GM12878 (cell line): Measurements from ENCODE around the gene RIMS3. TPM values are rescaled to one million over a fixed set of nuclear protein-coding genes. Genes with fewer than 3 reads are reported as not detected.

Experiments used
- ATAC-seq: fragments of 200-7000 bp; cut with Tn5 transposase; 3 replicates; pipeline ENCODE4 v1.9.1; 2020; ENCODE audit warnings: mild to moderate bottlenecking, moderate library complexity
- BruUV-seq: library from RNA; stranded (reverse); fragments of 400-500 nt; replicated peaks from 2 replicates; lab custom pipeline; 2021; lab: Mats Ljungman, UMichigan
- CTCF ChIA-PET: fragments of 300-600 bp; sonication (Branson Sonifier 250); formaldehyde crosslinking; extraction: SDS; loops from one replicate; lab custom pipeline; 2021; ENCODE audit warnings: inconsistent platforms; lab: Yijun Ruan, JAX
- POLR2A ChIA-PET: fragments of 350-600 bp; formaldehyde crosslinking; extraction: SDS; loops from one replicate; lab custom pipeline; 2021; ENCODE audit warnings: inconsistent platforms; lab: Charles Lee
- RAD21 ChIA-PET: fragments of 300-600 bp; sonication (Branson Sonifier 250); formaldehyde crosslinking; loops from one replicate; lab custom pipeline; 2023; ENCODE audit warnings: antibody characterized with exemption; ENCODE audit not compliant: unreplicated experiment; lab: Charles Lee
- SMC1A ChIA-PET: fragments of 300-600 bp; sonication (Branson Sonifier 250); formaldehyde crosslinking; loops from one replicate; lab custom pipeline; 2023; ENCODE audit not compliant: unreplicated experiment, uncharacterized antibody; lab: Charles Lee
- DNase-seq: peaks from one replicate; pipeline ENCODE4 v3.0.0-alpha.2; 2011; ENCODE audit warnings: low read depth, low spot score
- FAIRE-seq: peaks from 3 replicates; lab custom pipeline; 2011; peaks lifted over from hg19 to GRCh38; lab: Jason Lieb, UNC
- H2AFZ ChIP-seq: 2 replicates; pipeline ENCODE4 v1.6.0; 2011; ENCODE audit warnings: low read depth, low read length, control low read depth; ENCODE audit not compliant: control insufficient read depth
- H3K27ac ChIP-seq: 2 replicates; pipeline ENCODE4 v1.5.1; 2011; ENCODE audit warnings: control low read depth; ENCODE audit not compliant: control insufficient read depth, insufficient read depth
- H3K27me3 ChIP-seq, 2 experiments: replicated peaks in 1 of 2; 2 replicates each; pipeline versions ENCODE4 v1.6.0 to v1.6.1; 2011; ENCODE audit warnings: low read length in 1 of 2; ENCODE audit not compliant: control insufficient read depth in 2 of 2, insufficient read depth in 2 of 2
- H3K36me3 ChIP-seq, 2 experiments: 2 replicates each; pipeline ENCODE4 v1.5.1; 2011; ENCODE audit warnings: low read length in 1 of 2; ENCODE audit not compliant: control insufficient read depth in 2 of 2, insufficient read depth in 2 of 2
- H3K4me1 ChIP-seq: 2 replicates; pipeline ENCODE4 v1.6.1; 2011; ENCODE audit warnings: mild to moderate bottlenecking, low read length, moderate library complexity, mixed read lengths; ENCODE audit not compliant: control insufficient read depth, insufficient read depth
- H3K4me2 ChIP-seq: 2 replicates; pipeline ENCODE4 v1.6.0; 2011; ENCODE audit warnings: control low read depth; ENCODE audit not compliant: control insufficient read depth, insufficient read depth
- H3K4me3 ChIP-seq: fragments of 200-600 bp; sonication (generic); 2 replicates; pipeline ENCODE4 v1.5.1; 2016
- H3K79me2 ChIP-seq: 2 replicates; pipeline ENCODE4 v1.6.0; 2011; ENCODE audit warnings: low read length; ENCODE audit not compliant: control insufficient read depth, insufficient read depth
- H3K9ac ChIP-seq: 2 replicates; pipeline ENCODE4 v1.8.0; 2011; ENCODE audit warnings: low read length, control low read depth, mixed read lengths; ENCODE audit not compliant: control insufficient read depth, insufficient read depth
- H3K9me3 ChIP-seq: replicated peaks from 3 replicates; pipeline ENCODE4 v1.5.1; 2011; ENCODE audit warnings: mild to moderate bottlenecking, low read length; ENCODE audit not compliant: control insufficient read depth, insufficient read depth
- H4K20me1 ChIP-seq: 2 replicates; pipeline ENCODE4 v1.6.0; 2011; ENCODE audit not compliant: control insufficient read depth, insufficient read depth
- CHD1 ChIP-seq: IDR thresholded peaks from 2 replicates; pipeline ENCODE4 v1.6.1; 2012; ENCODE audit warnings: low read depth, low read length, improper control_type of control experiment
- CTCF ChIP-seq, 3 experiments: IDR thresholded peaks in 2 of 3; conservative IDR thresholded peaks in 1 of 3; 2 replicates each; pipeline ENCODE4 v1.5.1; 2011; ENCODE audit warnings: low read depth in 3 of 3, low read length in 3 of 3, mild to moderate bottlenecking in 3 of 3, control low read depth in 2 of 3, moderate library complexity in 2 of 3, inconsistent platforms in 1 of 3, mixed read lengths in 1 of 3; ENCODE audit not compliant: control insufficient read depth in 2 of 3, insufficient read depth in 1 of 3; ENCODE audit errors: extremely low read depth in 1 of 3
- MXI1 ChIP-seq: fragments of 150-350 bp; IDR thresholded peaks from 2 replicates; pipeline ENCODE4 v1.6.1; 2011; ENCODE audit warnings: low read depth, mild to moderate bottlenecking, inconsistent platforms, low read length, improper control_type of control experiment
- RAD21 ChIP-seq: IDR thresholded peaks from 2 replicates; pipeline ENCODE4 v1.6.1; 2011; ENCODE audit warnings: mild to moderate bottlenecking, low read depth, low read length, moderate library complexity; ENCODE audit not compliant: insufficient read depth
- WGBS: methylation state at CpG from one replicate; pipeline ENCODE4 v1.1.6; 2016; ENCODE audit warnings: low lambda C conversion rate; ENCODE audit not compliant: insufficient replicate concordance, insufficient coverage; ENCODE audit errors: missing lambda C conversion rate; 5-methylcytosine and 5-hydroxymethylcytosine counted together
- in situ Hi-C: fragments of 300-500 bp; cut with MboI; formaldehyde crosslinking; loops from 9 replicates; pipeline ENCODE4 v1.14.3; 2018; ENCODE audit warnings: mixed read lengths
- intact Hi-C: fragments of 100-400 bp; cut with micrococcal nuclease; formaldehyde crosslinking; loops from one replicate; pipeline ENCODE4 v1.14.2; 2022; ENCODE audit not compliant: unreplicated experiment
- polyA plus RNA-seq, 11 experiments: library from polyadenylated mRNA; depleted of rRNA in 4 of 11; unstranded in 6 of 11; stranded (reverse) in 5 of 11; fragments of >200 nt; fragmentation: Nextera tagmentation in 4 of 11; fragmentation: Illumina TruSeq in 1 of 11; extraction: Ambion mirVana in 4 of 11; extraction: Trizol in 1 of 11; gene quantifications; 1 replicate in 1 of 11; 2 replicates in 10 of 11; pipeline versions ENCODE4 v1.2.1 to v1.2.3, GENCODE V29; 2011 to 2016; ENCODE audit warnings: inconsistent platforms in 2 of 11, missing spikeins in 2 of 11, low read depth in 1 of 11
- total RNA-seq, 4 experiments: library from RNA; depleted of rRNA in 3 of 4; stranded (reverse); fragments of >200 nt in 3 of 4; fragmentation: Illumina TruSeq in 1 of 4; extraction: Trizol in 1 of 4; gene quantifications; 2 replicates each; pipeline versions ENCODE4 v1.2.1 to v1.2.3, GENCODE V29; 2013 to 2021

Gene RIMS3
- total and polyA plus RNA-seq, 10 of the 15 experiments (the other 5 are each of a cell fraction or from before 2014, with no cell fraction given), result 0.02 to 4.7 (median 0.39) TPM

DNA sequence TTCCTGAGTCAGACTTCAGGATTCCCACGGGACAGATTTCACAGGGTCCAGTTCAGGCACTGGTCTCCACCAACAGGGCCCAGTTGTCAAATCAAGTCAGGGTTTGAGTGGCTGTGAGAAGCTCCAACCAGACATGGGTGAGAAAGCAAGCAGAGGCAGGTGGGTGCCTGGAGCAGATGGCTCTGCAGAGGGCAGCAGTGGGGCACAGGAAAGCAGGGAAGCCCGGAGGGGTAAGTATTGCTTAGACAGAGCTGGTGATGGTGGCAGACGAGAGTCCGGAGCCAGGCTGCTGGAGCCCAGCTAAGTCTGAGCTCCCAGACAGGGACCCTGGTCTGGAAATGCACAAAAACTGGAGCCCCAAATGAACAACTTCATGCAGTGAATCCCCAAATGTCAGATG, 40.4 kb downstream of the RIMS3 start:
- H3K27me3 ChIP-seq, result no peaks in the 10 kb centered on the region
- H2AFZ ChIP-seq, result no peak overlapping the region
- no peaks in the 10 kb centered on the region for H4K20me1 ChIP-seq
- no peak overlapping the region for H3K4me3 ChIP-seq
- no peaks in the 10 kb centered on the region for H3K79me2 ChIP-seq
- SMC1A ChIA-PET, result interaction anchor here (0.6 to 2.0 kb wide), 11 partner anchors 9 to 326 kb away, joined by 3 to 10 read pairs (median 3); no protein-coding TSS in a partner anchor
- DNase-seq, result no peak
- POLR2A ChIA-PET, result interaction anchor here (0.9 to 1.5 kb wide), 2 partner anchors 66 to 128 kb away, joined by 3 to 4 read pairs; partner anchors contain the start of gene NFYC
- peak; percentile 20; the same call in 1 of the 2 replicates for TF ChIP-seq RAD21
- no peak for TF ChIP-seq MXI1
- peak in 2 of 3 experiments; percentile 44 to 45; a peak in 3 of 6 replicates for TF ChIP-seq CTCF (IDR thresholded peaks at IDR 0.05 in 2 of 3, conservative IDR thresholded peaks at IDR 0.05 in 1 of 3; ENCODE audit: control insufficient read depth in 2 of 3, extremely low read depth in 1 of 3, insufficient read depth in 1 of 3, low read depth in 3 of 3, low read length in 3 of 3)
- no peak for TF ChIP-seq CHD1
- no peak for FAIRE-seq
- 34% methylated on average over 4 of the region's 4 CpGs for WGBS
- no peak overlapping the region for H3K9ac ChIP-seq
- no TSS peak for BruUV-seq
- no peak overlapping the region for H3K4me2 ChIP-seq
- ATAC-seq, result peak; percentile 35
- CTCF ChIA-PET, result interaction anchor here (0.5 to 1.7 kb wide), 21 partner anchors 13 to 328 kb away, joined by 3 to 21 read pairs (median 4); partner anchors contain the start of genes NFYC and RIMS3
- no peaks in the 10 kb centered on the region; the same call in 2 of the 3 replicates for H3K9me3 ChIP-seq
- peaks cover 15% of the 10 kb centered on the region for H3K4me1 ChIP-seq
- no peak overlapping the region for H3K27ac ChIP-seq
- in situ Hi-C loops (no loop called here), intact Hi-C loops (loop anchor here (5.0 kb wide), 2 partner anchors 42 to 227 kb away; partner anchors contain the start of gene RIMS3)
- no peaks in the 10 kb centered on the region for H3K36me3 ChIP-seq
- RAD21 ChIA-PET, result interaction anchor here (0.6 to 1.4 kb wide), 11 partner anchors 25 to 327 kb away, joined by 3 to 5 read pairs (median 3); no protein-coding TSS in a partner anchor
